CD4-positive, alpha-beta T cell treated with Interleukin-15 for 1 hour (primary cell): ENCODE data around the gene OR52E1.
"Not testable (repeated sequence)": the region's sequence is repeated elsewhere in the genome, so short reads cannot be mapped to it uniquely, and the experiment has no call there.

Experiments used
- DNase-seq: peaks from one replicate; pipeline ENCODE4 v3.0.0-alpha.2; 2020

The OR52E1 gene

GRCh38 chr11:5069272-5069671 lies at the start of gene OR52E1:
TSS of gene OR52E1 (plus strand) at chr11:5069572.
- no peak for DNase-seq

GRCh38 chr11:5021996-5022395 lies 47.4 kb upstream of the OR52E1 start:
- no peak for DNase-seq

GRCh38 chr11:5036669-5037068 lies 32.7 kb upstream of the OR52E1 start:
- DNase-seq: no peak

- DNase-seq: no peak
Observed at GRCh38 chr11:5037926-5038325, 31.4 kb upstream of the OR52E1 start.

GRCh38 chr11:5038341-5038740 lies 31.0 kb upstream of the OR52E1 start:
- DNase-seq: no peak

GRCh38 chr11:5040876-5041275 lies 28.5 kb upstream of the OR52E1 start:
- DNase-seq: no peak

- no peak for DNase-seq
Observed at GRCh38 chr11:5042091-5042490, 27.3 kb upstream of the OR52E1 start.

GRCh38 chr11:5043380-5043779 lies 26.0 kb upstream of the OR52E1 start:
- no peak for DNase-seq

- no peak for DNase-seq
Observed at GRCh38 chr11:5046226-5046625, 23.1 kb upstream of the OR52E1 start, which contains the start of gene OR52J3. TSS of gene OR52J3 (plus strand) at chr11:5046526. CDS start at chr11:5046526, 0 bp downstream.

GRCh38 chr11:5046754-5047330 lies 22.5 kb upstream of the OR52E1 start:
- DNase-seq: no peak

GRCh38 chr11:5058679-5059078 lies 10.7 kb upstream of the OR52E1 start:
- not testable (repeated sequence) for DNase-seq

GRCh38 chr11:5059391-5059790 lies 10.0 kb upstream of the OR52E1 start, which contains the start of gene OR52E2:
TSS of gene OR52E2 (minus strand) at chr11:5059627. CDS start at chr11:5059627, 0 bp downstream.
- DNase-seq: no peak

- no peak for DNase-seq
Observed at GRCh38 chr11:5065027-5065426, 4.3 kb upstream of the OR52E1 start.

- DNase-seq: no peak
Observed at GRCh38 chr11:5071799-5072198, 2.4 kb downstream of the OR52E1 start.

- no peak for DNase-seq
Observed at GRCh38 chr11:5081405-5081804, 12.0 kb downstream of the OR52E1 start.

GRCh38 chr11:5083602-5084001 lies 14.2 kb downstream of the OR52E1 start:
- DNase-seq: no peak

GRCh38 chr11:5088556-5088955 lies 19.2 kb downstream of the OR52E1 start:
- no peak for DNase-seq

- no peak for DNase-seq
Observed at GRCh38 chr11:5090668-5091067, 21.3 kb downstream of the OR52E1 start.

- DNase-seq: no peak
Observed at GRCh38 chr11:5092821-5093585, 23.6 kb downstream of the OR52E1 start.

- no peak for DNase-seq
Observed at GRCh38 chr11:5096011-5096410, 26.6 kb downstream of the OR52E1 start.

GRCh38 chr11:5102246-5102645 lies 32.9 kb downstream of the OR52E1 start:
- no peak for DNase-seq

- DNase-seq: no peak
Observed at GRCh38 chr11:5103066-5103465, 33.7 kb downstream of the OR52E1 start.

GRCh38 chr11:5107285-5107684 lies 37.9 kb downstream of the OR52E1 start:
- no peak for DNase-seq

- DNase-seq: no peak
Observed at GRCh38 chr11:5115339-5115738, 46.0 kb downstream of the OR52E1 start.

GRCh38 chr11:5117588-5117987 lies 48.2 kb downstream of the OR52E1 start:
- no peak for DNase-seq
